ENCODE results near the gene UTS2R. TPM values are rescaled to one million over a fixed set of nuclear protein-coding genes. Genes with fewer than 3 reads are reported as not detected.

Gene UTS2R
- total and polyA plus RNA-seq, 2 of the 4 experiments (the other 2 are of a cell fraction), result not detected

- WGBS, 2 experiments (ENCODE audit: extremely low coverage in 2 of 2, insufficient read length in 1 of 2), result 100% methylated on average over 2 of the region's 21 CpGs; no CpG with 5 or more reads in 1 of the 2 experiments
- in situ Hi-C loops (cut with MboI; ENCODE audit: low sequenced_read_pairs), result loop anchor here (5.0 kb wide), 1 partner anchor 57 kb away; no protein-coding TSS in a partner anchor
These were observed 37.4 kb downstream of the UTS2R start for GRCh38 chr17:82408938-82409318.

More at GRCh38 chr17:82408938-82409318, 37.4 kb downstream of the UTS2R start:
- H2BK15ac ChIP-seq (ENCODE audit: low read depth, low read length), result no peak overlapping the region
- H3K14ac ChIP-seq (replicated peaks; ENCODE audit: low read depth, low read length), result no peak overlapping the region
- H2AFZ ChIP-seq (replicated peaks; ENCODE audit: low read length, poor library complexity), result no peak overlapping the region
- no peak overlapping the region for H3K56ac ChIP-seq (ENCODE audit: extremely low read depth, insufficient read depth, low read length)
- no peaks in the 10 kb centered on the region for H3K27me3 ChIP-seq (ENCODE audit: control insufficient read depth, insufficient read depth, low read length)
- H3K4ac ChIP-seq (ENCODE audit: low read depth, low read length), result no peak overlapping the region
- H2AK9ac ChIP-seq (replicated peaks; ENCODE audit: low read depth, low read length, poor library complexity), result no peak overlapping the region
- POLR2A ChIA-PET (ENCODE audit: unreplicated experiment), result no interaction called here
- DNase-seq, result no peak
- H3K4me3 ChIP-seq (ENCODE audit: insufficient read depth, low read depth, low read length), result no peak overlapping the region
- H3K9me1 ChIP-seq (ENCODE audit: insufficient read depth, low read length), result no peaks in the 10 kb centered on the region
- H3K79me1 ChIP-seq (ENCODE audit: low read depth in 1 of 2, low read length in 2 of 2), result peaks cover 0 to 10% of the 10 kb centered on the region in 2 experiments; a peak in 2 of 4 replicates
- H2BK20ac ChIP-seq (ENCODE audit: low read depth, low read length), result no peak overlapping the region
- dilution Hi-C loops (cut with HindIII; ENCODE audit: low sequenced_read_pairs, unreplicated experiment) (no loop called here), intact Hi-C loops (cut with micrococcal nuclease) (no loop called here)
- peaks cover 2% of the 10 kb centered on the region for H4K20me1 ChIP-seq (ENCODE audit: insufficient read depth, low read length)
- no peak overlapping the region for H3K23ac ChIP-seq (ENCODE audit: low read depth, low read length)
- no TSS peak for BruUV-seq (replicated peaks)
- no peak overlapping the region for H4K8ac ChIP-seq (ENCODE audit: low read depth in 2 of 2, low read length in 2 of 2)
- H2AK5ac ChIP-seq (ENCODE audit: low read depth, low read length), result no peak overlapping the region
- H3K4me2 ChIP-seq (ENCODE audit: low read depth, low read length), result no peak overlapping the region
- ATAC-seq (ENCODE audit: low read depth), result no peak
- CTCF ChIA-PET, result no interaction called here
- H3K27ac ChIP-seq (ENCODE audit: insufficient read depth, low read length), result no peak overlapping the region
- no peaks in the 10 kb centered on the region for H3K9me3 ChIP-seq (ENCODE audit: control insufficient read depth, insufficient read depth, low read length)
- no peak overlapping the region for H2BK120ac ChIP-seq (ENCODE audit: low read depth, low read length)
- H3K36me3 ChIP-seq (ENCODE audit: control insufficient read depth, insufficient read depth, low read length), result peaks cover under 1% of the 10 kb centered on the region; the same call in 1 of the 2 replicates
- no peak overlapping the region for H3K18ac ChIP-seq (ENCODE audit: low read depth, low read length)
- H3K9ac ChIP-seq (ENCODE audit: low read depth, low read length), result no peak overlapping the region
- H2BK5ac ChIP-seq (ENCODE audit: low read depth, low read length, poor library complexity, severe bottlenecking), result no peak overlapping the region
- no peaks in the 10 kb centered on the region for H3K4me1 ChIP-seq (ENCODE audit: control insufficient read depth, insufficient read depth, low read length)
- TF ChIP-seq SMC3 (IDR thresholded peaks at IDR 0.05; ENCODE audit: low read depth, low read length) (no peak), ELK1 (IDR thresholded peaks at IDR 0.05; ENCODE audit: borderline replicate concordance, low read depth, low read length) (no peak), MAZ (IDR thresholded peaks at IDR 0.05; ENCODE audit: borderline replicate concordance, low read depth, low read length) (no peak), CTCF (conservative IDR thresholded peaks at IDR 0.05; ENCODE audit: low read depth, low read length) (no peak), RAD21 (IDR thresholded peaks at IDR 0.05; ENCODE audit: low read length) (no peak), USF2 (IDR thresholded peaks at IDR 0.05; ENCODE audit: low read depth, low read length) (no peak), RCOR1 (IDR thresholded peaks at IDR 0.05; ENCODE audit: insufficient replicate concordance, low read length) (no peak), CEBPB (IDR thresholded peaks at IDR 0.05; ENCODE audit: low read depth, low read length) (no peak), BHLHE40 (IDR thresholded peaks at IDR 0.05; ENCODE audit: low read depth, low read length) (no peak), CHD1 (IDR thresholded peaks at IDR 0.05; ENCODE audit: low read depth, low read length) (no peak), POLR2A (IDR thresholded peaks at IDR 0.05; ENCODE audit: low read depth, low read length) (no peak), NFE2L2 (IDR thresholded peaks at IDR 0.05; ENCODE audit: low read depth, low read length) (no peak), MAFK (IDR thresholded peaks at IDR 0.05; ENCODE audit: low read depth, low read length) (no peak), RFX5 (IDR thresholded peaks at IDR 0.05; ENCODE audit: low read depth, low read length) (no peak), FOS (IDR thresholded peaks at IDR 0.05; ENCODE audit: low read depth, low read length) (no peak)
- H4K5ac ChIP-seq (ENCODE audit: low read depth, low read length), result no peak overlapping the region
- no peak overlapping the region for H4K91ac ChIP-seq (ENCODE audit: insufficient read depth, low read depth, low read length)

All from IMR-90 (cell line).